Urothelium cell line (cell line): ENCODE results near the gene RABGAP1L.
"Not testable (repeated sequence)": the region's sequence is repeated elsewhere in the genome, so short reads cannot be mapped to it uniquely, and the experiment has no call there.

Experiments
- DNase-seq: peaks from one replicate; pipeline ENCODE4 v3.0.0; 2011; ENCODE audit warnings: low spot score, mixed read lengths
- FAIRE-seq: peaks from 2 replicates; lab custom pipeline; 2011; peaks lifted over from hg19 to GRCh38; lab: Jason Lieb, UNC

The RABGAP1L gene

GRCh38 chr1:174696026-174696821, 536.9 kb downstream of the RABGAP1L start:
- no peak for DNase-seq
- no peak for FAIRE-seq

- DNase-seq (no peak), FAIRE-seq (no peak)
These were observed 541.0 kb downstream of the RABGAP1L start for GRCh38 chr1:174700314-174700713.

GRCh38 chr1:174700775-174701174, 541.5 kb downstream of the RABGAP1L start:
- no peak for FAIRE-seq

GRCh38 chr1:174701565-174701964, 542.2 kb downstream of the RABGAP1L start:
- DNase-seq (no peak), FAIRE-seq (no peak)

More at GRCh38 chr1:174700775-174701174, 541.5 kb downstream of the RABGAP1L start:
- no peak for DNase-seq

GRCh38 chr1:174702011-174702410, 542.7 kb downstream of the RABGAP1L start:
- DNase-seq (no peak), FAIRE-seq (no peak)

- FAIRE-seq, result no peak
- DNase-seq, result no peak
These were observed 544.0 kb downstream of the RABGAP1L start for GRCh38 chr1:174703309-174703708.

- FAIRE-seq (no peak), DNase-seq (no peak)
These were observed 545.0 kb downstream of the RABGAP1L start for GRCh38 chr1:174704300-174704699.

GRCh38 chr1:174710868-174711845, 551.8 kb downstream of the RABGAP1L start:
- DNase-seq (no peak), FAIRE-seq (no peak)

GRCh38 chr1:174711848-174712247, 552.5 kb downstream of the RABGAP1L start:
- FAIRE-seq, DNase-seq: not testable (repeated sequence)

GRCh38 chr1:174712541-174712940, 553.2 kb downstream of the RABGAP1L start:
- no peak for DNase-seq
- no peak for FAIRE-seq

GRCh38 chr1:174713796-174714195, 554.5 kb downstream of the RABGAP1L start:
- no peak for DNase-seq
- FAIRE-seq, result no peak

GRCh38 chr1:174719194-174719593, 559.9 kb downstream of the RABGAP1L start:
- FAIRE-seq (no peak), DNase-seq (no peak)

GRCh38 chr1:174720618-174721017, 561.3 kb downstream of the RABGAP1L start:
- DNase-seq (no peak), FAIRE-seq (no peak)

GRCh38 chr1:174721246-174721645, 561.9 kb downstream of the RABGAP1L start:
- DNase-seq (no peak), FAIRE-seq (no peak)

GRCh38 chr1:174723816-174724215, 564.5 kb downstream of the RABGAP1L start:
- DNase-seq, result no peak
- FAIRE-seq, result no peak

GRCh38 chr1:174724219-174724618, 564.9 kb downstream of the RABGAP1L start:
- DNase-seq (no peak), FAIRE-seq (no peak)

- no peak for DNase-seq
- FAIRE-seq, result no peak
These were observed 567.0 kb downstream of the RABGAP1L start for GRCh38 chr1:174726167-174726879.

- no peak for FAIRE-seq
- DNase-seq, result no peak
These were observed 567.7 kb downstream of the RABGAP1L start for GRCh38 chr1:174726880-174727585.

- FAIRE-seq, result no peak
- no peak for DNase-seq
These were observed 575.0 kb downstream of the RABGAP1L start for GRCh38 chr1:174734270-174734669.

GRCh38 chr1:174736831-174737230, 577.5 kb downstream of the RABGAP1L start:
- FAIRE-seq (no peak), DNase-seq (no peak)
